Activated CD8-positive, alpha-beta T cell treated with anti-CD3 and anti-CD28 coated beads for 36 hours (primary cell): Measurements from ENCODE around the gene GPC5. TPM values are rescaled to one million over a fixed set of nuclear protein-coding genes. Genes with fewer than 3 reads are reported as not detected.

Source experiments
- ATAC-seq: fragments of 200-7000 bp; cut with Tn5 transposase; one replicate; pipeline ENCODE4 v1.10.0; 2021; ENCODE audit warnings: mild to moderate bottlenecking, moderate library complexity
- CTCF ChIA-PET: fragments of 350-600 bp; sonication (Branson Sonifier 250); formaldehyde crosslinking; loops from one replicate; lab custom pipeline; 2021; ENCODE audit warnings: antibody characterized with exemption; lab: Charles Lee
- POLR2A ChIA-PET: fragments of 350-600 bp; sonication (Branson Sonifier 250); formaldehyde crosslinking; loops from one replicate; lab custom pipeline; 2021; ENCODE audit warnings: antibody characterized with exemption; lab: Charles Lee
- DNase-seq: peaks from one replicate; pipeline ENCODE4 v3.0.0-alpha.2; 2020
- H3K27ac Mint-ChIP-seq: one replicate; pipeline ENCODE4 v1.8.0; 2021; ENCODE audit warnings: mild to moderate bottlenecking, mixed read lengths
- H3K27me3 Mint-ChIP-seq: one replicate; pipeline ENCODE4 v1.8.0; 2021; ENCODE audit warnings: mixed read lengths
- H3K36me3 Mint-ChIP-seq: one replicate; pipeline ENCODE4 v1.8.0; 2021; ENCODE audit warnings: low read depth, mixed read lengths
- H3K4me1 Mint-ChIP-seq: one replicate; pipeline ENCODE4 v1.8.0; 2021; ENCODE audit warnings: low read depth, mixed read lengths
- H3K4me3 Mint-ChIP-seq: one replicate; pipeline ENCODE4 v1.8.0; 2021; ENCODE audit warnings: mild to moderate bottlenecking, moderate library complexity, mixed read lengths
- H3K9me3 Mint-ChIP-seq: one replicate; pipeline ENCODE4 v1.8.0; 2021; ENCODE audit warnings: mixed read lengths
- intact Hi-C: fragments of 100-400 bp; cut with micrococcal nuclease; formaldehyde crosslinking; loops from one replicate; pipeline ENCODE4 v1.10.0; 2022
- total RNA-seq, 2 experiments: library from RNA; stranded (reverse); gene quantifications; one replicate each; pipeline ENCODE4 v1.2.3, GENCODE V29; 2021
- TF ChIP-seq, protein P1 (sequence below): fragments of 200-600 bp; IDR thresholded peaks from one replicate; pipeline ENCODE4 v1.8.0; 2022; ENCODE audit warnings: antibody characterized with exemption, mild to moderate bottlenecking

The GPC5 gene
- total RNA-seq, 2 experiments from 2014 or later, result 0.13 to 0.14 TPM

DNA sequence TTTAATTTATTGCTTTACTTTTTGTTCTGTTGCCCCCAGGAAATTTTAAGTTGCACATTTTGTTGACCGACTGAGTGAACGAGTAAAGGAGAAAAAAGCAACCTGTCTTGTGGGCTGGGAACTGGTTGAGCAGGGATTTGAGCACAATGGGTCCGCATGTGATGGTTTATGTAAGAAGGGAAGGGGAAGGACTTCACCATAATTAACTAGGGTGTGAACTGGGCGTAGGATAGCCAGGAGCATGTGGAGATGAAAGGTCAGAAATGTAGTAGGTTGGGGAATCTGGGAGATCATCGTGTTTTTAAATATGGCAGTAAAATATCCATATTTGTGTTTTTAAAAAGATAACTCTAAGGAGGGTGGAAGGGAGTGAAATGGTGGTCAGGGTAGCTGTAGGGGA, 99.9 kb downstream of the GPC5 start:
- CTCF ChIA-PET, result no interaction called here

DNA sequence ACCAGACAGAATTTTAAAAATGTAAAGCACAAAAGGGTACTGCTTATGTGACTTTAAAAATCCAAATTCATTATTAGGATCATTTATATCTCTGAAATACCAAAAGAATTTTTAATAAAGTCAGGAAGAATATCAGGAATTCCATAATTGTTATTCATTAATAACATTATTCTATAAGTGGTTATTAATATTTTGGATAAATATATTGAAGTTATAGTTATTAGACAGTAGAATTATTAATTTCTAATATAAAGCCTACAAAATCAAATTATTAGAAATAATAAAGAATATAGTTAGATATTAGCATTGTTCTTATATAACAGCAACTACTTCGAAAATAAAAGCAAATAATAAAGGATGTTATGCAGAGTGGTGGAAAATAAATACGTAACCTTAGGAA, 105.8 kb downstream of the GPC5 start:
- no peaks in the 10 kb centered on the region for H3K36me3 Mint-ChIP-seq
- CTCF ChIA-PET, result no interaction called here

More for the DNA sequence above, 99.9 kb downstream of the GPC5 start:
- DNase-seq (no peak), ATAC-seq (no peak)
- H3K9me3 Mint-ChIP-seq, result no peaks in the 10 kb centered on the region
- TF ChIP-seq, protein P1, sequence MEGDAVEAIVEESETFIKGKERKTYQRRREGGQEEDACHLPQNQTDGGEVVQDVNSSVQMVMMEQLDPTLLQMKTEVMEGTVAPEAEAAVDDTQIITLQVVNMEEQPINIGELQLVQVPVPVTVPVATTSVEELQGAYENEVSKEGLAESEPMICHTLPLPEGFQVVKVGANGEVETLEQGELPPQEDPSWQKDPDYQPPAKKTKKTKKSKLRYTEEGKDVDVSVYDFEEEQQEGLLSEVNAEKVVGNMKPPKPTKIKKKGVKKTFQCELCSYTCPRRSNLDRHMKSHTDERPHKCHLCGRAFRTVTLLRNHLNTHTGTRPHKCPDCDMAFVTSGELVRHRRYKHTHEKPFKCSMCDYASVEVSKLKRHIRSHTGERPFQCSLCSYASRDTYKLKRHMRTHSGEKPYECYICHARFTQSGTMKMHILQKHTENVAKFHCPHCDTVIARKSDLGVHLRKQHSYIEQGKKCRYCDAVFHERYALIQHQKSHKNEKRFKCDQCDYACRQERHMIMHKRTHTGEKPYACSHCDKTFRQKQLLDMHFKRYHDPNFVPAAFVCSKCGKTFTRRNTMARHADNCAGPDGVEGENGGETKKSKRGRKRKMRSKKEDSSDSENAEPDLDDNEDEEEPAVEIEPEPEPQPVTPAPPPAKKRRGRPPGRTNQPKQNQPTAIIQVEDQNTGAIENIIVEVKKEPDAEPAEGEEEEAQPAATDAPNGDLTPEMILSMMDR, result no peak
- H3K4me1 Mint-ChIP-seq, result no peaks in the 10 kb centered on the region
- no peaks in the 10 kb centered on the region for H3K36me3 Mint-ChIP-seq
- intact Hi-C loops, result no loop called here
- H3K27me3 Mint-ChIP-seq, result peaks cover 2% of the 10 kb centered on the region
- POLR2A ChIA-PET, result interaction anchor here (0.9 kb wide), 1 partner anchor 59 kb away, joined by 4 read pairs; no protein-coding TSS in a partner anchor
- H3K27ac Mint-ChIP-seq, result no peak overlapping the region
- H3K4me3 Mint-ChIP-seq, result no peak overlapping the region

DNA sequence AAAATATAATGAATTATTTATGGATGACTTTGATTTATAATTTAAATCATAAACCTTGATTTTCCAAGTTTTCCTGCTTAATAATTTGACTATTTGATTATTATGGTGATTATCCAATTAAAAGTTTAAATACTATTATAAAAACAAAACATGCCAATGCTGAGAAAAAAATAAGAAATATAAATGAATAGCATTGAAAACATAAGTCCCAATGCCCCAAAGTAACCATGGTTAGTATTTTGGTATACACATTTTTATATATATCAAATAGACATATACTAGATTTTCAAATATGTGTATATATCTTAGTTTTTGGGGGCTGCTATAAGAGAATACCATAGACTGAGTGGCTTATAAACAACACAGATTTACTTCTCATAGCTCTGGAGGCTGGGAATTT, 108.3 kb downstream of the GPC5 start:
- H3K4me1 Mint-ChIP-seq, result no peaks in the 10 kb centered on the region
- DNase-seq (no peak), ATAC-seq (no peak)
- TF ChIP-seq, protein P1, result no peak
- H3K4me3 Mint-ChIP-seq, result no peak overlapping the region
- no peak overlapping the region for H3K27ac Mint-ChIP-seq
- ChIA-PET POLR2A (no interaction called here), CTCF (no interaction called here)
- H3K36me3 Mint-ChIP-seq, result no peaks in the 10 kb centered on the region
- intact Hi-C loops, result no loop called here
- no peaks in the 10 kb centered on the region for H3K9me3 Mint-ChIP-seq
- H3K27me3 Mint-ChIP-seq, result no peaks in the 10 kb centered on the region

More for the DNA sequence above, 105.8 kb downstream of the GPC5 start:
- H3K4me3 Mint-ChIP-seq, result no peak overlapping the region
- H3K27me3 Mint-ChIP-seq, result no peaks in the 10 kb centered on the region
- TF ChIP-seq, protein P1, result no peak
- DNase-seq, result no peak
- no peaks in the 10 kb centered on the region for H3K4me1 Mint-ChIP-seq
- ATAC-seq, result no peak
- POLR2A ChIA-PET, result no interaction called here
- intact Hi-C loops, result no loop called here
- no peak overlapping the region for H3K27ac Mint-ChIP-seq
- H3K9me3 Mint-ChIP-seq, result no peaks in the 10 kb centered on the region

DNA sequence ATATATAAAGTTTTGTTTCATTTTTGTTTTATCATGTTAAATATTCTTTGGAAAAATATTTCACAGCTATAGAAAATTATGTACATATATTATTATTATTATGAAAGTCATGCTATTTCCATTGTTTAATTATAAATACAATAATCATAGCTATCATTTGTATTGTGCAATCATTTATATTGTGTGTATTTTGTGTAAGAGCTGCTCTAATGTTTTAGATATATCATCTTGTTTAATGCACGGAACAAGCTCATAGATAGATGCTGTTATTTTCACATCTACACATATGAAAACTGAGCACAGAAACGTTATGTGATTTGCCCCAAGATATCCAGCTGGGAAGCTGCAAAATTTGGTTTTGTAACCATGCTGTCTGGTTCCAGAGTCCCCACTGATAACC, 111.6 kb downstream of the GPC5 start:
- Mint-ChIP-seq H3K27ac (no peak overlapping the region), H3K27me3 (no peaks in the 10 kb centered on the region), H3K9me3 (no peaks in the 10 kb centered on the region), H3K36me3 (no peaks in the 10 kb centered on the region), H3K4me3 (no peak overlapping the region), H3K4me1 (no peaks in the 10 kb centered on the region)
- ATAC-seq, result no peak
- ChIA-PET POLR2A (no interaction called here), CTCF (no interaction called here)
- intact Hi-C loops, result no loop called here
- TF ChIP-seq, protein P1, result no peak
- DNase-seq, result no peak

DNA sequence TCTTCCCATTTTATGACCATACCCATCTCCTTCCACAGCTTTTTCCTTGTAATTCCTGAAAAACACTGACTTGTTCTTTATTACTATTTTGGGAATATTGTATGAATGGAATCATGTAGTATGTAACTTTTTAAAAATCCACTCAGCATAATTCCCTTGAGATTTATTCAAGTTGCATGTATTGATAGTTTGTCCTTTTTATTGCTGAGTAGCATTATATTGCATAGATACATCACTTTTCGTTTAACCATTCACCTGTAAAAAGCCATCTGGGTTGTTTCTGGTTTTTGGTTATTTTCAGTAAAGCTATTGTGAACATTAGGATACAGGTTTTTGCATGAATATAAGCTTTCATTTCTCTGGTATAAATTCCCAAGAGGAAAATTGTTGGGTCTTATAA, 115.4 kb downstream of the GPC5 start:
- Mint-ChIP-seq H3K4me1 (no peaks in the 10 kb centered on the region), H3K27ac (no peak overlapping the region), H3K4me3 (no peak overlapping the region), H3K27me3 (no peaks in the 10 kb centered on the region), H3K9me3 (no peaks in the 10 kb centered on the region), H3K36me3 (no peaks in the 10 kb centered on the region)
- ChIA-PET CTCF (no interaction called here), POLR2A (no interaction called here)
- intact Hi-C loops, result no loop called here
- no peak for ATAC-seq
- TF ChIP-seq, protein P1, result no peak
- DNase-seq, result no peak
